Esophagus squamous epithelium (tissue), 5 donors: Measurements from ENCODE around the gene WWOX. TPM values are rescaled to one million over a fixed set of nuclear protein-coding genes. Genes with fewer than 3 reads are reported as not detected.

Source experiments
- DNase-seq: peaks from one replicate; lab custom pipeline; 2025; lab: John Stamatoyannopoulos, UW
- H3K27ac ChIP-seq, 4 donors: fragments of 200-600 bp; sonication (generic); one replicate each; pipeline ENCODE4 v1.5.1; 2016 to 2019; ENCODE audit warnings: mild to moderate bottlenecking in 1 of 4
- H3K27me3 ChIP-seq, 4 donors: fragments of 200-600 bp; sonication (generic); 1 replicate in 3 of 4; 2 replicates in 1 of 4; pipeline versions ENCODE4 v1.5.1 to v1.6.0; 2017 to 2021; ENCODE audit warnings: antibody characterized with exemption in 1 of 4
- H3K36me3 ChIP-seq, 3 donors: fragments of 200-600 bp; sonication (generic); one replicate each; pipeline ENCODE4 v1.5.1; 2016 to 2019
- H3K4me1 ChIP-seq, 3 donors: fragments of 200-600 bp; sonication (generic); one replicate each; pipeline ENCODE4 v1.5.1; 2017 to 2019
- H3K4me3 ChIP-seq, 4 donors: fragments of 200-600 bp; sonication (generic); 1 replicate in 3 of 4; 2 replicates in 1 of 4; pipeline ENCODE4 v1.5.1; 2016 to 2019; ENCODE audit warnings: mild to moderate bottlenecking in 2 of 4, moderate library complexity in 1 of 4
- H3K9me3 ChIP-seq, 3 donors: fragments of 200-600 bp; sonication (generic); one replicate each; pipeline ENCODE4 v1.5.1; 2016 to 2019
- POLR2A ChIP-seq, 4 donors: fragments of 450-650 bp; IDR thresholded peaks; one replicate each; pipeline ENCODE4 v1.6.1; 2017; ENCODE audit warnings: antibody characterized with exemption in 4 of 4, mild to moderate bottlenecking in 4 of 4, moderate library complexity in 3 of 4
- WGBS, 2 donors: methylation state at CpG; one replicate each; pipeline ENCODE4 v1.1.5; 2018; 5-methylcytosine and 5-hydroxymethylcytosine counted together
- intact Hi-C: fragments of 100-400 bp; cut with DNase I; formaldehyde crosslinking; loops from one replicate; pipeline ENCODE4 v1.15.0; 2022
- total RNA-seq, 4 donors: library from RNA; depleted of rRNA; stranded (reverse); fragments of >200 nt; gene quantifications; one replicate each; pipeline ENCODE4 v1.1.0, GENCODE V29; 2016
- TF ChIP-seq, protein P1 (sequence below), 6 experiments: fragments of 450-650 bp in 4 of 6; fragments of 200-600 bp in 2 of 6; sonication (generic) in 2 of 6; IDR thresholded peaks; one replicate each; pipeline ENCODE4 v1.5.1; 2016 to 2019; ENCODE audit warnings: antibody characterized with exemption in 6 of 6, mild to moderate bottlenecking in 4 of 6, moderate library complexity in 4 of 6
- donor health status: DM: yes; HTN: yes; CAD: no.

The WWOX gene
- total RNA-seq, 4 donors from 2014 or later: 20.9 to 31.1 (median 27.5) TPM

DNA sequence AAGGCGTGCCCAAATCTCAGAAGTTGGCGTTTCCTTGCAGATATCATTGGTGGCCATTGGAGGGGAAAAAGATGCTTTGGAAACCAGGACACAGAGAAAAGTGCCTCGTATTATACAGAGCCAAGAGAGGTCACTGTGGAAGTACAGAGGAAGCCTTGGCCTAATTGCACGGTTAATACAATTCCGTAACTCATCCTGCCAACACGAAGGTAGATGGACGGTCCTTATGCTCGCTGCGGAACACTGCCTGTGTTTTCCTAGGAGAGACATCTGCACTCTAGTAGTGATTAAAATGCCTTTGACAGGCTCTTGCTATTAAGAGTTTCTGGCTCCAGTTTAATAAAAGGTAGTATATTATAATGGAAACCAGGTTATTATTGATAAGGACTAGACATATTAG is 536.4 kb downstream of the WWOX start:
- intact Hi-C loops: no loop called here
- DNase-seq: no peak
- H3K9me3 ChIP-seq: no peaks in the 10 kb centered on the region
- no peaks in the 10 kb centered on the region for H3K27me3 ChIP-seq
- H3K36me3 ChIP-seq: no peaks in the 10 kb centered on the region
- H3K4me1 ChIP-seq: no peaks in the 10 kb centered on the region
- H3K27ac ChIP-seq: no peak overlapping the region
- TF ChIP-seq POLR2A (IDR thresholded peaks at IDR 0.05): no peak
- TF ChIP-seq, protein P1, sequence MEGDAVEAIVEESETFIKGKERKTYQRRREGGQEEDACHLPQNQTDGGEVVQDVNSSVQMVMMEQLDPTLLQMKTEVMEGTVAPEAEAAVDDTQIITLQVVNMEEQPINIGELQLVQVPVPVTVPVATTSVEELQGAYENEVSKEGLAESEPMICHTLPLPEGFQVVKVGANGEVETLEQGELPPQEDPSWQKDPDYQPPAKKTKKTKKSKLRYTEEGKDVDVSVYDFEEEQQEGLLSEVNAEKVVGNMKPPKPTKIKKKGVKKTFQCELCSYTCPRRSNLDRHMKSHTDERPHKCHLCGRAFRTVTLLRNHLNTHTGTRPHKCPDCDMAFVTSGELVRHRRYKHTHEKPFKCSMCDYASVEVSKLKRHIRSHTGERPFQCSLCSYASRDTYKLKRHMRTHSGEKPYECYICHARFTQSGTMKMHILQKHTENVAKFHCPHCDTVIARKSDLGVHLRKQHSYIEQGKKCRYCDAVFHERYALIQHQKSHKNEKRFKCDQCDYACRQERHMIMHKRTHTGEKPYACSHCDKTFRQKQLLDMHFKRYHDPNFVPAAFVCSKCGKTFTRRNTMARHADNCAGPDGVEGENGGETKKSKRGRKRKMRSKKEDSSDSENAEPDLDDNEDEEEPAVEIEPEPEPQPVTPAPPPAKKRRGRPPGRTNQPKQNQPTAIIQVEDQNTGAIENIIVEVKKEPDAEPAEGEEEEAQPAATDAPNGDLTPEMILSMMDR (IDR thresholded peaks at IDR 0.05): no peak
- H3K4me3 ChIP-seq: no peak overlapping the region
- WGBS, 2 donors: 88 to 90% methylated on average over 9 of the region's 9 CpGs

DNA sequence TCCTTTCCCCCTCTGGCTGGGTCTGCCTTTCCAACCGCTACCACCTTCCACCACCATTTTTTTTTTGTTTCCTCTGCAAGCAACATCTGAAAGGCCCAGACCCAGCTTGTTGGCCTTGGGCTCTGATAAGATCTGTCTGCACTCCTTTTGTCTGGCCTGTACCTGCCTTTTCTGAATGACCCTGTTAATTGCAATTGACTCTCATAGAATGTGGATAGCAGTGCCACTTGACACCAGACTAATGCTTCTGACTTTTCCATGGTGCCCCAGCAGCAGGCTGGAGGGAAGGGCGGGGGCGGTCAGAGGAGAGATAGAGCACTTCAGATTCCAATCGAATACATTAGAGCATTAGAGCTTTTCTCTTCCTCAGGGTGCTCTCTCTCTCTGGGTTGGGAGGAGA is 538.9 kb downstream of the WWOX start:
- intact Hi-C loops: no loop called here
- Histone ChIP-seq H3K4me3 (no peak overlapping the region), H3K27me3 (no peaks in the 10 kb centered on the region), H3K27ac (no peak overlapping the region), H3K36me3 (no peaks in the 10 kb centered on the region), H3K4me1 (no peaks in the 10 kb centered on the region), H3K9me3 (no peaks in the 10 kb centered on the region)
- no peak for DNase-seq
- TF ChIP-seq, protein P1 (IDR thresholded peaks at IDR 0.05): no peak
- TF ChIP-seq POLR2A (IDR thresholded peaks at IDR 0.05): no peak
- 89 to 91% methylated on average over 2 to 3 of the region's 4 CpGs for WGBS, 2 donors

- no peaks in the 10 kb centered on the region for H3K9me3 ChIP-seq
- no peak for DNase-seq
- 74 to 83% methylated on average over 3 of the region's 3 CpGs for WGBS, 2 donors
- no peaks in the 10 kb centered on the region for H3K4me1 ChIP-seq
- TF ChIP-seq, protein P1 (IDR thresholded peaks at IDR 0.05): no peak
- TF ChIP-seq POLR2A (IDR thresholded peaks at IDR 0.05): no peak
- no peaks in the 10 kb centered on the region for H3K36me3 ChIP-seq
- no peaks in the 10 kb centered on the region for H3K27me3 ChIP-seq
- no peak overlapping the region for H3K4me3 ChIP-seq
- H3K27ac ChIP-seq: no peak overlapping the region
- intact Hi-C loops: no loop called here
These were observed 540.3 kb downstream of the WWOX start for GRCh38 chr16:78639775-78640174.

DNA sequence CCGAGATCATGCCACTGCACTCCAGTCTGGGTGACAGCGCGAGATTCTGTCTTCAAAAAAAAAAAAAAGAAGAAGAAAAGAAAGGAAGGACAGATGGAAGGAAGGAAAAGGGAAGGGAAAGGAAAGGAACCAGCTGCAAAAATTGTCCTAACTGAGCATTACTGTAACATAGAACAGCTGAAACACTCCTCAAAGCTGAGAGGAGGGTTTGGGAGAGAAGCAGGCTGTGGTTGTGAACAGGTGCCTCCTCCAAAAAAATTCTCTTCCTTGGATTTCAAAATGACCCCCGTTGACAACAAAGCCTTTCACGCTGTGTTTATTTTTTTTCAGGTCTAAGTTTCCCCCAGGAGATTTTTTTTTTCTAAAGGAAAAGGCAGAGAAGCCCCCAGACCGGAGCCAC is 541.4 kb downstream of the WWOX start:
- TF ChIP-seq, protein P1 (IDR thresholded peaks at IDR 0.05): no peak
- TF ChIP-seq POLR2A (IDR thresholded peaks at IDR 0.05): no peak
- 78 to 88% methylated on average over 6 of the region's 6 CpGs for WGBS, 2 donors
- intact Hi-C loops: no loop called here
- Histone ChIP-seq H3K4me1 (no peaks in the 10 kb centered on the region), H3K36me3 (no peaks in the 10 kb centered on the region), H3K4me3 (no peak overlapping the region), H3K9me3 (no peaks in the 10 kb centered on the region), H3K27me3 (no peaks in the 10 kb centered on the region), H3K27ac (no peak overlapping the region)
- DNase-seq: no peak

- WGBS, 2 donors: 53 to 58% methylated on average over 8 of the region's 8 CpGs
- no peaks in the 10 kb centered on the region for H3K9me3 ChIP-seq
- H3K27ac ChIP-seq: no peak overlapping the region
- no peaks in the 10 kb centered on the region for H3K36me3 ChIP-seq
- H3K4me1 ChIP-seq: no peaks in the 10 kb centered on the region
- no peaks in the 10 kb centered on the region for H3K27me3 ChIP-seq
- TF ChIP-seq, protein P1 (IDR thresholded peaks at IDR 0.05): no peak
- TF ChIP-seq POLR2A (IDR thresholded peaks at IDR 0.05): no peak
- no peak for DNase-seq
- intact Hi-C loops: no loop called here
- no peak overlapping the region for H3K4me3 ChIP-seq
These were observed 542.0 kb downstream of the WWOX start for GRCh38 chr16:78641433-78641832.
